Erythroblast (primary cell): ENCODE results near the gene GARS1.

ENCODE experiments used
- GATA1 ChIP-seq: IDR thresholded peaks from 2 replicates; pipeline ENCODE4 v1.6.1; 2011; ENCODE audit warnings: low read depth, mild to moderate bottlenecking, control low read depth, low read length, moderate library complexity
- POLR2A ChIP-seq: IDR thresholded peaks from 2 replicates; pipeline ENCODE4 v1.6.1; 2011; ENCODE audit warnings: mild to moderate bottlenecking, low read length

DNA sequence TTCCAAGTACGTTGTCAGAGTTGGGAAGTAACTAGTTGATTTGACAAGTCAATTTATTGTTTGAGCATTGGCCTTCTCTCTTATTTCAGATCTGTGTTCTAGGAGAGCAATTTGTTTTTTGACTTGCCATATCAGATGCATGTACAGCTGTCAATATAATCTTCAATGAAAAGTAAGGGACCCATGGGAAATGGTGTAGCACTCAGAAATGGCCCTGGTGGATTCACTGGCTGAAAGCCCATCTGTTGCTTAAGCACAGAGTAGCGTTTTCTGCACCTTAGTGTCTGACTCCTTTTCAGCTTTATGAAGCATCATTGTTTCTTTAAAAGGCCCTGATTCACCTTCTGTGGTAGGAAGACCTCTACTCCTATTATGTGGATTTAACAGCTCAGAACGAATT lies 10.2 kb downstream of the GARS1 start:
- no peak for TF ChIP-seq POLR2A
- no peak for TF ChIP-seq GATA1
